A673 (cell line): Measurements from ENCODE around the gene C11orf21. TPM values are rescaled to one million over a fixed set of nuclear protein-coding genes. Genes with fewer than 3 reads are reported as not detected.

Source experiments
- BruUV-seq: library from RNA; stranded (reverse); fragments of 400-500 nt; replicated peaks from 2 replicates; lab custom pipeline; 2021; lab: Mats Ljungman, UMichigan
- CTCF ChIA-PET: fragments of 300-600 bp; sonication (Branson Sonifier 250); formaldehyde crosslinking; loops from one replicate; lab custom pipeline; 2022; ENCODE audit warnings: antibody characterized with exemption; lab: Charles Lee
- POLR2A ChIA-PET: fragments of 300-600 bp; sonication (Branson Sonifier 250); formaldehyde crosslinking; loops from one replicate; lab custom pipeline; 2022; ENCODE audit warnings: antibody characterized with exemption; ENCODE audit not compliant: low non-redundant PET; lab: Charles Lee
- DNase-seq: peaks from one replicate; pipeline ENCODE4 v3.0.0-alpha.2; 2015; ENCODE audit warnings: low spot score
- H3K27ac ChIP-seq: fragments of 200-600 bp; sonication (generic); 2 replicates; pipeline ENCODE4 v1.5.1; 2016; ENCODE audit warnings: mixed run types, low read depth, mild to moderate bottlenecking, mixed read lengths, antibody characterized with exemption, low read length; ENCODE audit not compliant: poor library complexity, severe bottlenecking
- H3K27me3 ChIP-seq: fragments of 200-600 bp; sonication (generic); replicated peaks from 2 replicates; pipeline ENCODE4 v1.6.1; 2017; ENCODE audit warnings: mixed run types, low read depth, mild to moderate bottlenecking, mixed read lengths, antibody characterized with exemption, low read length; ENCODE audit not compliant: insufficient read depth, poor library complexity
- H3K36me3 ChIP-seq: fragments of 200-600 bp; sonication (generic); 2 replicates; pipeline ENCODE4 v1.6.1; 2016; ENCODE audit warnings: mixed run types, mild to moderate bottlenecking, mixed read lengths, antibody characterized with exemption, low read length; ENCODE audit not compliant: insufficient read depth, poor library complexity, severe bottlenecking
- H3K4me1 ChIP-seq: fragments of 200-600 bp; sonication (generic); 2 replicates; pipeline ENCODE4 v1.6.1; 2017; ENCODE audit warnings: mixed run types, mild to moderate bottlenecking, mixed read lengths, antibody characterized with exemption, low read length; ENCODE audit not compliant: insufficient read depth, poor library complexity, severe bottlenecking
- H3K4me3 ChIP-seq: fragments of 200-600 bp; sonication (generic); 2 replicates; pipeline ENCODE4 v1.5.1; 2016; ENCODE audit warnings: low read depth, mixed run types, mild to moderate bottlenecking, mixed read lengths, low read length; ENCODE audit not compliant: poor library complexity, severe bottlenecking
- H3K9me3 ChIP-seq: fragments of 200-600 bp; sonication (generic); 2 replicates; pipeline ENCODE4 v1.6.1; 2016; ENCODE audit warnings: mixed run types, low read depth, mild to moderate bottlenecking, mixed read lengths, antibody characterized with exemption, low read length; ENCODE audit not compliant: poor library complexity, severe bottlenecking
- CTCF ChIP-seq: fragments of 300-800, 200-600 bp; sonication (generic); conservative IDR thresholded peaks from 2 replicates; pipeline ENCODE4 v1.5.1; 2017; ENCODE audit warnings: low read depth, mild to moderate bottlenecking, antibody characterized with exemption, low read length, moderate library complexity, mixed read lengths
- EZH2 ChIP-seq: fragments of 200-600 bp; sonication (generic); IDR thresholded peaks from 2 replicates; pipeline ENCODE4 v1.6.1; 2017; ENCODE audit warnings: borderline replicate concordance, low read depth, mild to moderate bottlenecking, mixed read lengths, antibody characterized with exemption, low read length; ENCODE audit not compliant: poor library complexity, severe bottlenecking
- intact Hi-C: fragments of 100-400 bp; cut with micrococcal nuclease; formaldehyde crosslinking; loops from one replicate; pipeline ENCODE4 v1.10.0; 2022; ENCODE audit not compliant: unreplicated experiment
- total RNA-seq: library from RNA; stranded (reverse); gene quantifications from 2 replicates; pipeline ENCODE4 v1.2.3, GENCODE V29; 2021

The C11orf21 gene
- total RNA-seq, 1 experiment from 2014 or later = not detected

DNA sequence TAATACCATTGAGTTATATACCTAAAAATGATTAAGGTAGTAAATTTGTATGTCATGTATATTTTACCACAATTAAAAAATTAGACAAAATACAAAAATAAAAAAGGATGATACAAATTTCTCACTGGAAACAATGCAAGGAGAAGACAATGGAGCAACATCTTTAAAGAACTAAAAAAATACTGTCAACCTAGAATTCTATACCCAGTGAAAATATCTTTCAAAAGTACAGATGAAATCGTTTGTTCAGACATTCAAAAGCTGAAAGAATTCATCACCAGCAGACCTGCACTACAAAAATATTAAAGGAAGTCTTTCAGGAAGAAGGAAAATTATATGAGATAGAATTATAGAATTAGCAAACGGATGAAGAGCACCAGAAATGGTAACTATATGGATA lies 21.5 kb downstream of the C11orf21 start:
- Histone ChIP-seq H3K36me3 (no peaks in the 10 kb centered on the region), H3K27ac (no peak overlapping the region), H3K27me3 (peaks cover 54% of the 10 kb centered on the region), H3K4me3 (no peak overlapping the region), H3K4me1 (no peaks in the 10 kb centered on the region), H3K9me3 (no peaks in the 10 kb centered on the region)
- intact Hi-C loops = no loop called here
- DNase-seq = no peak
- TF ChIP-seq CTCF = no peak
- TF ChIP-seq EZH2 = no peak
- ChIA-PET POLR2A (no interaction called here), CTCF (no interaction called here)
- BruUV-seq = no TSS peak

DNA sequence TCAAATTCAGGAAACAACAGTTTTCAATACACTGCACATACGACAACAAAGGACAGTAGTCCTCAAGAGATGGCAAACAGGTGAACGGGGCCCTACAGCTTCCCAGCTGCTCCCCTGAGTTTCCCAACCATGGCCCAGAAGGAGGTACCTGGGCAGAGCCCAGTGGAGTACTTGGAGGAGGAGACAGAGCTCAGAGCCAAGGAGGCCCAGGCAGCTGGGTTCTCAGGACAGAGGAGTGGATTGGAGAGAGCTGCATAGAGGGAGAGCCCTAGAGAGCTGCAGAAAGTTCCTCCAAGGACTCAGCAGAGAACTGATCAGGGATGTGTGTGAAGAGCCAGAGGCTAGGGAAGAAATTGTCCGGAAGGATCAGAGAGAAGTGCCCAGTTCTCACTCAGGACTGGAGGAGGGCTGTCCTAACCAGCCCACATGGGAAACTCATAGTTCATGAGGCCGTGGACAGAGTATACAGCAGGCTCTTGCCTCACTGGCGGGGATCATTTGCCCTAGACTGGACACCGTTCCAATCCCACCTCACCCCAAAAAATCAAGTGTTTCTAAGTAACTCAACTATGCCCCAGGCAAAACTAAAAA lies 23.7 kb downstream of the C11orf21 start:
- no peak overlapping the region for H3K4me3 ChIP-seq
- no peak for DNase-seq
- BruUV-seq = no TSS peak
- intact Hi-C loops = no loop called here
- no peaks in the 10 kb centered on the region for H3K36me3 ChIP-seq
- no peak overlapping the region for H3K27ac ChIP-seq
- no peaks in the 10 kb centered on the region for H3K4me1 ChIP-seq
- ChIA-PET POLR2A (no interaction called here), CTCF (no interaction called here)
- H3K27me3 ChIP-seq = peaks cover 64% of the 10 kb centered on the region
- H3K9me3 ChIP-seq = no peaks in the 10 kb centered on the region
- TF ChIP-seq EZH2 (no peak), CTCF (no peak)

DNA sequence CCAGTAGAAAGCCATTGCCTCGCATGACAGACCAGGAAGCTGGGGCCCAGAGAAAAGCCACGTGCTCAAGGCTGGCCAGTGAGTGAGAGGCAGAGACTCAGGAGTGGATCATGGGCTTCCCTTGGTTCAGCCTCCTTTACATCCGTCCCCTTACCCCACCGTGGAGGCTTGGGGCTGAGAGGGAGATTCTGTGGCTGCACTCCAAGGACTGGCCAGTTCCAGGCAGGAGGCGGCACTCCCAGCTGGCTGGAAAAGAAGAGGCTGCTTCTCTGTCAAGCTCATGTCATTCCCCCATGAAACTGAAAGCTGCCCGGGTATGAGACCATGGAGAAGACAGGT lies 24.7 kb downstream of the C11orf21 start:
- Histone ChIP-seq H3K36me3 (no peaks in the 10 kb centered on the region), H3K4me1 (no peaks in the 10 kb centered on the region), H3K4me3 (no peak overlapping the region), H3K27me3 (peaks cover 61% of the 10 kb centered on the region), H3K27ac (no peak overlapping the region), H3K9me3 (no peaks in the 10 kb centered on the region)
- TF ChIP-seq EZH2 (no peak), CTCF (no peak)
- BruUV-seq = no TSS peak
- DNase-seq = no peak
- intact Hi-C loops = no loop called here
- ChIA-PET CTCF (no interaction called here), POLR2A (no interaction called here)
